GM12875 (cell line): ENCODE data around the gene ASCL2.

Experiments used
- H3K4me3 ChIP-seq: one replicate; pipeline ENCODE4 v1.5.1; 2011; ENCODE audit warnings: low read depth, low read length, control low read depth
- CTCF ChIP-seq: IDR thresholded peaks from 2 replicates; pipeline ENCODE4 v1.5.1; 2011; ENCODE audit warnings: low read depth, mild to moderate bottlenecking, control low read depth, inconsistent platforms, low read length, moderate library complexity, borderline replicate concordance; ENCODE audit not compliant: insufficient read depth

Gene ASCL2

GRCh38 chr11:2221024-2221423 lies 49.4 kb downstream of the ASCL2 start:
- no peak for TF ChIP-seq CTCF

GRCh38 chr11:2220173-2220771 lies 50.1 kb downstream of the ASCL2 start:
- no peak overlapping the region for H3K4me3 ChIP-seq
- no peak for TF ChIP-seq CTCF

More at GRCh38 chr11:2221024-2221423, 49.4 kb downstream of the ASCL2 start:
- H3K4me3 ChIP-seq, result no peak overlapping the region

- no peak for TF ChIP-seq CTCF
- H3K4me3 ChIP-seq, result no peak overlapping the region
Observed at GRCh38 chr11:2219318-2220017, 50.9 kb downstream of the ASCL2 start.
